ENCODE measurements around the gene GPRC5A.
A peak's percentile ranks its signal among the peaks of the same experiment; 100 is the strongest.

Gene GPRC5A

DNA sequence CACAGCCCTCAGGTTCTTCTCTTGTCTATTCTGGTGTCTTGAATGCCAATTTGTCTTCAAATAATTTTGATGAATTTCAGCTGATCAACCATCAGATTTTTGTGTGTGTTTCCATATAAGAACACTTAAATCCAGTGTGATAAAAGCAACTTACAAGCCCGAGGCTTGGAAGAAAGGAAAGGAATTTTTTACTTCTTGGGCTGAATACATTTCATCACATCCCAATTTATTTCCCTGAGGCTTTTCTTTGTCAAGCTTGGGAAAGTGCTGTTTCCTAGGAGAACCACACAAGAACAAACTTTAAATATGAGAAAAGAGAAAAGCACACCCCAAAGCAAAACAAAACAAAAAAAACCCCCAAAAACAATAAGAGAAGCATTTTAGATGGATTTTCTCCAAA is 34.0 kb downstream of the GPRC5A start:
- peak in 1 of 2 donors; percentile 73 for DNase-seq (ENCODE audit: low read depth in 2 of 2)

DNA sequence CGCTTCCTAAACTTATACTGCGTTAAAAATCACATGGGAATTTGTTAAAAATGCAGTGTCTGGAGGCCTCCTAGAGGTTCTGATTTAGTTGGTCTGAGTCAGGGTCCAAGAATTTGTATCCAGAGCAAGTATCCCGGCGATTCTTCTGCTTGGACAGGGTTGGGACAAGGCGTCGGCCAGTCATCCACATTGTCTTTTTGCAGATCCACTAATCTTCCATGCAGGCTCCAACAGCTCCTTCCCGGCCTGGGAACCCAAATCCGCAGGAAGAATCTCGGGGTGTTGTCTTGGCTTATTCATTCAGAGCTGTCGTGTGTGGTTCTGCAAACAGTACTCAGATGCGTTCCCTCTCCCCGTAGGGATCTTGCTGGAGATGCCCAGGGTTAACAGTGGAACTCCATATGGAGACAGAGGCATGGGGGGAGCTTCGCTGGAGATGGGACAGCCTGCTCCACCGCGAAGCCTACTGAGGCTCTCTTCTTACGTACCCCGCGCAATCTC is 35.3 kb downstream of the GPRC5A start:
- no peak overlapping the region for H3K4me3 ChIP-seq (replicated peaks in 1 of 2; ENCODE audit: low read depth in 2 of 2, low read length in 2 of 2)
- TF ChIP-seq, protein P1, sequence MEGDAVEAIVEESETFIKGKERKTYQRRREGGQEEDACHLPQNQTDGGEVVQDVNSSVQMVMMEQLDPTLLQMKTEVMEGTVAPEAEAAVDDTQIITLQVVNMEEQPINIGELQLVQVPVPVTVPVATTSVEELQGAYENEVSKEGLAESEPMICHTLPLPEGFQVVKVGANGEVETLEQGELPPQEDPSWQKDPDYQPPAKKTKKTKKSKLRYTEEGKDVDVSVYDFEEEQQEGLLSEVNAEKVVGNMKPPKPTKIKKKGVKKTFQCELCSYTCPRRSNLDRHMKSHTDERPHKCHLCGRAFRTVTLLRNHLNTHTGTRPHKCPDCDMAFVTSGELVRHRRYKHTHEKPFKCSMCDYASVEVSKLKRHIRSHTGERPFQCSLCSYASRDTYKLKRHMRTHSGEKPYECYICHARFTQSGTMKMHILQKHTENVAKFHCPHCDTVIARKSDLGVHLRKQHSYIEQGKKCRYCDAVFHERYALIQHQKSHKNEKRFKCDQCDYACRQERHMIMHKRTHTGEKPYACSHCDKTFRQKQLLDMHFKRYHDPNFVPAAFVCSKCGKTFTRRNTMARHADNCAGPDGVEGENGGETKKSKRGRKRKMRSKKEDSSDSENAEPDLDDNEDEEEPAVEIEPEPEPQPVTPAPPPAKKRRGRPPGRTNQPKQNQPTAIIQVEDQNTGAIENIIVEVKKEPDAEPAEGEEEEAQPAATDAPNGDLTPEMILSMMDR (IDR thresholded peaks at IDR 0.05; ENCODE audit: low read depth, low read length), result no peak
- DNase-seq (ENCODE audit: low read depth in 2 of 2), result peak; percentile 59 to 61

More for the DNA sequence above, 34.0 kb downstream of the GPRC5A start:
- H3K4me3 ChIP-seq (replicated peaks in 1 of 2; ENCODE audit: low read depth in 2 of 2, low read length in 2 of 2), result no peak overlapping the region
- TF ChIP-seq, protein P1 (IDR thresholded peaks at IDR 0.05; ENCODE audit: low read depth, low read length), result no peak

DNA sequence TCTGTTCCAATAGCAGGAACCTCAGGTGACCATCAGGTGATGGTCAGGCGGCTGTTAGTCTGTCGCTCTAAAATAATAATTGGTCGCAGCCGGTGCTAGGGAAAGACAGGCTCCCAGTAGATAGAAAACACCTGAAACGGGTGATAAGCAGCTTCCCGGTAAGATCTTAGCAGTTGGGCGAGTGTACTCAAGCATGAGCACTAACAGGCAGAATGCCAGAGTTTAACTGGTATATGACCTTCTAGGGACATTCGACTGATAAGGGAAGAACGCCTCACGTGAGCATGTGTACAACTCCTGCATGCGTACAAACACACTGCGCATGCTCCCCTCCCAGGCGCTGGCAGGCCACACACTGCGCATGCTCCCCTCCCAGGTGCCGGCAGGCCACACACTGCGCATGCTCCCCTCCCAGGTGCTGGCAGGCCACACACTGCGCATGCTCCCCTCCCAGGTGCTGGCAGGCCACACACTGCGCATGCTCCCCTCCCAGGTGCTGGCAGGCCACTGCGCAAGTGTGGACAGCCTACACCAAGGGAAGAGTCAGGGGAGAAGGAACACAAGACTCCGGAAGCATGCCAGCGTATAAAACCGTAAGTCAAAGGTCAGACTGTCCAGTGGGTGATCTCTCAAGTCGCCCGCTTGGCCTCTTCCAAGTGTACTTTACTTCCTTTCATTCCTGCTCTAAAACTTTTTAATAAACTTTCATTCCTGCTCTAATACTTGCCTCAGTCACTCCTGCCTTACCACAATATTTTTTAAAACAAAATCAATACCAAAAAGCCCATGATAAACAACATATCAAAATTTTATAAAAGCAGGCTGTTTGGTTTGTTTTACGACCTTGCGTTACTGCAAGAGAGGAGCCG is 36.1 kb downstream of the GPRC5A start:
- DNase-seq (ENCODE audit: low read depth in 2 of 2), result peak; percentile 73 to 91
- peak overlapping the region; percentile 41 for H3K4me3 ChIP-seq (replicated peaks in 1 of 2; ENCODE audit: low read depth in 2 of 2, low read length in 2 of 2)
- TF ChIP-seq, protein P1 (IDR thresholded peaks at IDR 0.05; ENCODE audit: low read depth, low read length), result no peak

- H3K4me3 ChIP-seq (replicated peaks in 1 of 2; ENCODE audit: low read depth in 2 of 2, low read length in 2 of 2), result no peak overlapping the region
- no peak for DNase-seq (ENCODE audit: low read depth in 2 of 2)
- TF ChIP-seq, protein P1 (IDR thresholded peaks at IDR 0.05; ENCODE audit: low read depth, low read length), result no peak
Measured at GRCh38 chr12:12929696-12930095, 38.3 kb downstream of the GPRC5A start.

DNA sequence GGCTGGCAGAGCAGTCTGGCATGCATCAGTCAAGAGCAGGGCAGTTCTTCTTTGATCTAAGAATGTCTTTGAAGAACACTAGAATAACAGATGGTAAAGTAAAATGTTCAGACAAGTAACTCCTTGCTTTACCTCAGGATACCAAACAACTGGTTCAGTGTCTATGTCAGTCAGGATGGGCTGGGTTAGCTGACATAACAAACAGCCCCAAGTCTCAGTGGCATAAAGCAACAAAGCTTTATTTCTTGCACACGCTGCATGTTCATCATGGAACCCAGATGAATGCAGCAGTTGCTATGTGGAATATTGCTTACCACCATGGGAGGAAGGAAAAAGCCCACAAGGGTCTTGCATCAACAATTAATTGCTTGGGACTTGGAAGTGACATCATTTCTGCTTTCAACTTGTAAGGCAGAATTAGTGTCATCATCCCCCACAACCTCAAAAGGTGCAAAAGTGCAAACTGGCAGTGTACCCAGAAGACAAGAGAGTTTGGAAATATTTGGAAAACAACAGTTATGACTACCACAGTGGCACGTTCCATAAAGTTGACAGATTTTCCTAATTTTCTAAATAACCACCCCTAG is 39.4 kb downstream of the GPRC5A start:
- DNase-seq (ENCODE audit: low read depth in 2 of 2), result no peak
- H3K4me3 ChIP-seq (replicated peaks in 1 of 2; ENCODE audit: low read depth in 2 of 2, low read length in 2 of 2), result no peak overlapping the region
- TF ChIP-seq, protein P1 (IDR thresholded peaks at IDR 0.05; ENCODE audit: low read depth, low read length), result no peak

DNA sequence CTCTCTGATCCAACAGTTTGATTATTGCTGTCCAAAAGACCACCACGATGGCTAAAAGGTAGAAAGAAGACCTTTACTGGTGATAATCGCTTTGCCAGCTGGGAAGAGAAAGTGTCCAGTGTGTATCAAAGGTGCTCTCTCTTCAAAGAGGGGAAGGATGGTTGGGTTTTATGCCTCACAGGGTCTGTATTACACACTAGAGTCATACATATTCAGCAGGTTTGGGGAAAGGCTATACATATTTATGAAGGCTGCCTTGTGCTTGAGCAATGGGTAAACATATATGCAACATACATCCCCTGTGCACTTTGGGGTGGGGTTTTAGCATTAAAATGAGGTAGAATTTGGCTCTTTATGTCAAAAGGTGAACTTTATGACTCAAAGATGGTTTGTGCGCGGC is 42.4 kb downstream of the GPRC5A start:
- no peak overlapping the region for H3K4me3 ChIP-seq (replicated peaks in 1 of 2; ENCODE audit: low read depth in 2 of 2, low read length in 2 of 2)
- no peak for DNase-seq (ENCODE audit: low read depth in 2 of 2)
- TF ChIP-seq, protein P1 (IDR thresholded peaks at IDR 0.05; ENCODE audit: low read depth, low read length), result no peak
